ENCODE measurements around the gene IL1RAPL1. TPM values are rescaled to one million over a fixed set of nuclear protein-coding genes. Genes with fewer than 3 reads are reported as not detected.

Gene IL1RAPL1
- total RNA-seq, 1 donor from 2014 or later, result not detected

DNA sequence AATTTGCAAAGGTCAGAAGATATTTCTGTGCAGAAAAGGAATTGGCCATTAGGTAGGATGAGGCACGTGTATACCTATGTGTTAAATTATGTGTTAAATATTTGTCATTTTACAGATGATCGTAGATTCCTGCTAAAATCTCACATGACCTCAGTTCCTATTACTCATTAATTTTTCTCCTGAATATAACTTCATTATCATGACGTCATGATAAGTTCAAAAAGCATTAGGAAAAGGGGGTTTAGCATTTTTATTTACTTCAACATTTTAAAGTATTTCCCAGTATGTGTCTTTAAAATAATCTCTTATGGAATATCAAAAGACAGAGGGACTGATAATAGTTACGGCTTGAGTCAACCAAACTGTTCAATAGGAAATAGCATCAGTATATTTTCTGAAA is 372.8 kb downstream of the IL1RAPL1 start:
- intact Hi-C loops (cut with DNase I), result no loop called here
- no peaks in the 10 kb centered on the region for H3K9me3 ChIP-seq
- H3K4me1 ChIP-seq, result no peaks in the 10 kb centered on the region
- no peaks in the 10 kb centered on the region for H3K27me3 ChIP-seq
- no peak for DNase-seq (ENCODE audit: low spot score in 2 of 2)
- H3K27ac ChIP-seq, result no peak overlapping the region
- no peaks in the 10 kb centered on the region for H3K36me3 ChIP-seq
- no peak overlapping the region for H3K4me3 ChIP-seq
- TF ChIP-seq, protein P1, sequence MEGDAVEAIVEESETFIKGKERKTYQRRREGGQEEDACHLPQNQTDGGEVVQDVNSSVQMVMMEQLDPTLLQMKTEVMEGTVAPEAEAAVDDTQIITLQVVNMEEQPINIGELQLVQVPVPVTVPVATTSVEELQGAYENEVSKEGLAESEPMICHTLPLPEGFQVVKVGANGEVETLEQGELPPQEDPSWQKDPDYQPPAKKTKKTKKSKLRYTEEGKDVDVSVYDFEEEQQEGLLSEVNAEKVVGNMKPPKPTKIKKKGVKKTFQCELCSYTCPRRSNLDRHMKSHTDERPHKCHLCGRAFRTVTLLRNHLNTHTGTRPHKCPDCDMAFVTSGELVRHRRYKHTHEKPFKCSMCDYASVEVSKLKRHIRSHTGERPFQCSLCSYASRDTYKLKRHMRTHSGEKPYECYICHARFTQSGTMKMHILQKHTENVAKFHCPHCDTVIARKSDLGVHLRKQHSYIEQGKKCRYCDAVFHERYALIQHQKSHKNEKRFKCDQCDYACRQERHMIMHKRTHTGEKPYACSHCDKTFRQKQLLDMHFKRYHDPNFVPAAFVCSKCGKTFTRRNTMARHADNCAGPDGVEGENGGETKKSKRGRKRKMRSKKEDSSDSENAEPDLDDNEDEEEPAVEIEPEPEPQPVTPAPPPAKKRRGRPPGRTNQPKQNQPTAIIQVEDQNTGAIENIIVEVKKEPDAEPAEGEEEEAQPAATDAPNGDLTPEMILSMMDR (IDR thresholded peaks at IDR 0.05), result no peak

DNA sequence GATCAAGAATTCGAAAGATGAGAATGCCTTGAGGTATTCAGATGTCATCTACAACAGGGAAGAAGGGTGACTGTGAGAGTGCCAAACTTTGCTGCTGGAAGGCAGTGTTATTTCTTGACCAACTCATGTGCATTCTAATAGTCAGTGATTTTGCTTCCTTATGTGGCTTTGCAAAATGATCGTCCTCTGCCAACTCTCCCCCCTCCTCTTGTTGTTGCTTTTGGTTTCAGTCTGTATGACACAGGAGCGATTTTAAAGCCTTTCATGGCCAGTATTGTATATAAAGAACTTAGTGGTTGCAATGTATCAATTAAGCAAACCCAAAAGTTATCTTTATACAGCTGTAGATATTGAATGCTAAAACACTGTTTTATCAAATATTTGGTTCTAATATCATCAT is 379.1 kb downstream of the IL1RAPL1 start:
- Histone ChIP-seq H3K4me3 (no peak overlapping the region), H3K27me3 (no peaks in the 10 kb centered on the region), H3K4me1 (no peaks in the 10 kb centered on the region), H3K27ac (no peak overlapping the region), H3K9me3 (no peaks in the 10 kb centered on the region), H3K36me3 (no peaks in the 10 kb centered on the region)
- intact Hi-C loops (cut with DNase I), result no loop called here
- TF ChIP-seq, protein P1 (IDR thresholded peaks at IDR 0.05), result no peak
- no peak for DNase-seq (ENCODE audit: low spot score in 2 of 2)

- TF ChIP-seq, protein P1 (IDR thresholded peaks at IDR 0.05), result no peak
Measured at GRCh38 chrX:28969126-28969525, 381.9 kb downstream of the IL1RAPL1 start.

GRCh38 chrX:28979877-28980276 is 392.6 kb downstream of the IL1RAPL1 start:
- intact Hi-C loops (cut with DNase I), result no loop called here
- Histone ChIP-seq H3K27ac (no peak overlapping the region), H3K4me1 (no peaks in the 10 kb centered on the region), H3K36me3 (no peaks in the 10 kb centered on the region), H3K9me3 (no peaks in the 10 kb centered on the region), H3K27me3 (no peaks in the 10 kb centered on the region), H3K4me3 (no peak overlapping the region)
- DNase-seq (ENCODE audit: low spot score in 2 of 2), result no peak
- TF ChIP-seq, protein P1 (IDR thresholded peaks at IDR 0.05), result no peak

More at GRCh38 chrX:28969126-28969525, 381.9 kb downstream of the IL1RAPL1 start:
- no peaks in the 10 kb centered on the region for H3K4me1 ChIP-seq
- intact Hi-C loops (cut with DNase I), result no loop called here
- no peaks in the 10 kb centered on the region for H3K36me3 ChIP-seq
- no peak overlapping the region for H3K4me3 ChIP-seq
- no peaks in the 10 kb centered on the region for H3K9me3 ChIP-seq
- H3K27ac ChIP-seq, result no peak overlapping the region
- no peaks in the 10 kb centered on the region for H3K27me3 ChIP-seq
- no peak for DNase-seq (ENCODE audit: low spot score in 2 of 2)

GRCh38 chrX:28981952-28982351 is 394.7 kb downstream of the IL1RAPL1 start:
- Histone ChIP-seq H3K4me3 (no peak overlapping the region), H3K27ac (no peak overlapping the region), H3K9me3 (no peaks in the 10 kb centered on the region), H3K4me1 (no peaks in the 10 kb centered on the region), H3K36me3 (no peaks in the 10 kb centered on the region), H3K27me3 (no peaks in the 10 kb centered on the region)
- TF ChIP-seq, protein P1 (IDR thresholded peaks at IDR 0.05), result no peak
- intact Hi-C loops (cut with DNase I), result no loop called here
- no peak for DNase-seq (ENCODE audit: low spot score in 2 of 2)

DNA sequence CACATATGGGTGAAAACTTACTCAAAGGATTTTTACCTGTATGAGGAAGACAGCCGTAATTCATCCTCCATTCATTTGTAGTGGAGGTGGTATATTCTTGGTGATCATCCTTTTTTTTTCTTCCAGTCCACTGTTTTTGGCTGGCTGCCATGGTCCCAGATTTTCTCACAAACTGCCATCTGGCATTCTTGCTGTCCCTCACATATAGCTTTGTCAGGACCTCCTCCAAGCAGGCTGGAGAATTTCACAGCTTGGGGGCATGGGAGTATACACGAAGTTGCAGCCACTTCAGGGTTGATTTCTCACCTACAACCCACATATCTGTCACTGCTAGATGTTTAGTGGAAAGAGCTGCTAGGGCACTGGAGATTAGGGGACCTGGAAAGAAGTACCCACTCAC is 401.0 kb downstream of the IL1RAPL1 start:
- no peak for DNase-seq (ENCODE audit: low spot score in 2 of 2)

More for the DNA sequence above, 401.0 kb downstream of the IL1RAPL1 start:
- H3K4me3 ChIP-seq, result no peak overlapping the region
- no peaks in the 10 kb centered on the region for H3K9me3 ChIP-seq
- TF ChIP-seq, protein P1 (IDR thresholded peaks at IDR 0.05), result no peak
- no peaks in the 10 kb centered on the region for H3K4me1 ChIP-seq
- H3K36me3 ChIP-seq, result no peaks in the 10 kb centered on the region
- intact Hi-C loops (cut with DNase I), result no loop called here
- no peaks in the 10 kb centered on the region for H3K27me3 ChIP-seq
- H3K27ac ChIP-seq, result no peak overlapping the region
